IMR-90 (cell line): ENCODE measurements around the gene ST8SIA4. TPM values are rescaled to one million over a fixed set of nuclear protein-coding genes. Genes with fewer than 3 reads are reported as not detected.

Experiments used
- ATAC-seq: fragments of 200-7000 bp; cut with Tn5 transposase; 2 replicates; pipeline ENCODE4 v1.9.1; 2020; ENCODE audit warnings: low read depth, mild to moderate bottlenecking, moderate library complexity
- BruUV-seq: library from RNA; stranded (reverse); fragments of 400-500 nt; replicated peaks from 2 replicates; lab custom pipeline; 2021; lab: Mats Ljungman, UMichigan
- CTCF ChIA-PET: fragments of 300-600 bp; formaldehyde crosslinking; extraction: SDS; loops from one replicate; lab custom pipeline; 2021; ENCODE audit warnings: antibody characterized with exemption; lab: Yijun Ruan, JAX
- POLR2A ChIA-PET: fragments of 300-600 bp; sonication (Branson Sonifier 250); formaldehyde crosslinking; loops from one replicate; lab custom pipeline; 2022; ENCODE audit warnings: antibody characterized with exemption; ENCODE audit not compliant: unreplicated experiment; lab: Charles Lee
- DNase-seq: peaks from one replicate; pipeline ENCODE4 v3.0.0; 2013
- H2AFZ ChIP-seq: replicated peaks from 2 replicates; pipeline ENCODE3; 2013; ENCODE audit warnings: low read length, mild to moderate bottlenecking; ENCODE audit not compliant: poor library complexity
- H2AK5ac ChIP-seq: 2 replicates; pipeline ENCODE4 v1.6.1; 2013; ENCODE audit warnings: low read depth, low read length, inconsistent platforms
- H2AK9ac ChIP-seq: replicated peaks from 2 replicates; pipeline ENCODE3; 2013; ENCODE audit warnings: mild to moderate bottlenecking, low read depth, low read length, moderate library complexity; ENCODE audit not compliant: poor library complexity
- H2BK120ac ChIP-seq: 2 replicates; pipeline ENCODE4 v1.6.1; 2013; ENCODE audit warnings: low read depth, low read length, inconsistent platforms
- H2BK15ac ChIP-seq: 3 replicates; pipeline ENCODE4 v1.6.1; 2013; ENCODE audit warnings: low read depth, low read length, inconsistent platforms
- H2BK20ac ChIP-seq: 2 replicates; pipeline ENCODE4 v1.6.1; 2013; ENCODE audit warnings: low read depth, mild to moderate bottlenecking, inconsistent platforms, low read length, moderate library complexity
- H2BK5ac ChIP-seq: 2 replicates; pipeline ENCODE4 v1.6.1; 2013; ENCODE audit warnings: mild to moderate bottlenecking, low read depth, low read length, inconsistent platforms; ENCODE audit not compliant: poor library complexity, severe bottlenecking
- H3K14ac ChIP-seq: replicated peaks from 2 replicates; pipeline ENCODE4 v1.6.1; 2013; ENCODE audit warnings: low read depth, low read length, inconsistent platforms
- H3K18ac ChIP-seq: 2 replicates; pipeline ENCODE4 v1.6.1; 2013; ENCODE audit warnings: low read depth, low read length, control low read depth
- H3K23ac ChIP-seq: 2 replicates; pipeline ENCODE4 v1.6.1; 2013; ENCODE audit warnings: low read depth, low read length, inconsistent platforms
- H3K27ac ChIP-seq: 2 replicates; pipeline ENCODE4 v1.5.1; 2013; ENCODE audit warnings: mild to moderate bottlenecking, control low read depth, low read length; ENCODE audit not compliant: insufficient read depth
- H3K27me3 ChIP-seq: 2 replicates; pipeline ENCODE4 v1.6.1; 2013; ENCODE audit warnings: low read length; ENCODE audit not compliant: control insufficient read depth, insufficient read depth
- H3K36me3 ChIP-seq: 2 replicates; pipeline ENCODE4 v1.6.1; 2013; ENCODE audit warnings: low read length, mixed read lengths; ENCODE audit not compliant: control insufficient read depth, insufficient read depth
- H3K4ac ChIP-seq: 2 replicates; pipeline ENCODE4 v1.6.1; 2013; ENCODE audit warnings: low read depth, low read length, inconsistent platforms
- H3K4me1 ChIP-seq: 2 replicates; pipeline ENCODE4 v1.6.1; 2013; ENCODE audit warnings: low read length, mixed read lengths; ENCODE audit not compliant: control insufficient read depth, insufficient read depth
- H3K4me2 ChIP-seq: 2 replicates; pipeline ENCODE4 v1.6.1; 2013; ENCODE audit warnings: low read depth, mild to moderate bottlenecking, control low read depth, low read length, moderate library complexity
- H3K4me3 ChIP-seq: 2 replicates; pipeline ENCODE4 v1.5.1; 2013; ENCODE audit warnings: low read depth, mild to moderate bottlenecking, control low read depth, low read length, moderate library complexity; ENCODE audit not compliant: insufficient read depth
- H3K56ac ChIP-seq: 2 replicates; pipeline ENCODE4 v1.6.1; 2013; ENCODE audit warnings: low read length, inconsistent platforms; ENCODE audit not compliant: insufficient read depth; ENCODE audit errors: extremely low read depth
- H3K79me1 ChIP-seq, 2 experiments: 2 replicates each; pipeline ENCODE4 v1.6.1; 2013; ENCODE audit warnings: low read length in 2 of 2, inconsistent platforms in 1 of 2, low read depth in 1 of 2
- H3K9ac ChIP-seq: 2 replicates; pipeline ENCODE4 v1.6.1; 2013; ENCODE audit warnings: low read depth, low read length, control low read depth
- H3K9me1 ChIP-seq: 2 replicates; pipeline ENCODE4 v1.6.1; 2013; ENCODE audit warnings: low read length, inconsistent platforms; ENCODE audit not compliant: insufficient read depth
- H3K9me3 ChIP-seq: 2 replicates; pipeline ENCODE4 v1.6.1; 2013; ENCODE audit warnings: low read length; ENCODE audit not compliant: control insufficient read depth, insufficient read depth
- H4K20me1 ChIP-seq: 2 replicates; pipeline ENCODE4 v1.6.1; 2013; ENCODE audit warnings: low read length, inconsistent platforms; ENCODE audit not compliant: insufficient read depth
- H4K5ac ChIP-seq: 2 replicates; pipeline ENCODE4 v1.6.1; 2013; ENCODE audit warnings: mild to moderate bottlenecking, low read depth, low read length, control low read depth
- H4K8ac ChIP-seq, 2 experiments: 2 replicates each; pipeline ENCODE4 v1.6.1; 2013; ENCODE audit warnings: low read depth in 2 of 2, low read length in 2 of 2, control low read depth in 1 of 2, inconsistent platforms in 1 of 2
- H4K91ac ChIP-seq: 2 replicates; pipeline ENCODE4 v1.6.1; 2013; ENCODE audit warnings: low read depth, low read length, inconsistent platforms; ENCODE audit not compliant: insufficient read depth
- BHLHE40 ChIP-seq: fragments of 150-350 bp; IDR thresholded peaks from 2 replicates; pipeline ENCODE4 v1.6.1; 2016; ENCODE audit warnings: mild to moderate bottlenecking, low read depth, low read length
- CHD1 ChIP-seq: IDR thresholded peaks from 2 replicates; pipeline ENCODE4 v1.6.1; 2012; ENCODE audit warnings: low read depth, low read length, improper control_type of control experiment
- POLR2A ChIP-seq: IDR thresholded peaks from 2 replicates; pipeline ENCODE4 v1.6.1; 2012; ENCODE audit warnings: mild to moderate bottlenecking, low read depth, low read length
- USF2 ChIP-seq: fragments of 150-350 bp; IDR thresholded peaks from 2 replicates; pipeline ENCODE4 v1.6.1; 2017; ENCODE audit warnings: mild to moderate bottlenecking, antibody characterized with exemption, low read length, low read depth
- WGBS, 2 experiments: methylation state at CpG; one replicate each; pipeline versions ENCODE4 v1.1.5 to v1.1.7; 2013; ENCODE audit warnings: missing lambda C conversion rate in 2 of 2; ENCODE audit not compliant: insufficient read length in 1 of 2; ENCODE audit errors: extremely low coverage in 2 of 2; 5-methylcytosine and 5-hydroxymethylcytosine counted together
- dilution Hi-C: fragments of 300-500 bp; cut with HindIII; formaldehyde crosslinking; loops from one replicate; pipeline ENCODE4 v1.14.3; 2018; ENCODE audit warnings: low sequenced_read_pairs; ENCODE audit not compliant: unreplicated experiment
- in situ Hi-C: fragments of 300-500 bp; cut with MboI; formaldehyde crosslinking; loops from 3 replicates; pipeline ENCODE4 v1.14.3; 2019; ENCODE audit warnings: low sequenced_read_pairs, inconsistent platforms, mixed read lengths
- intact Hi-C: fragments of 100-400 bp; cut with micrococcal nuclease; formaldehyde crosslinking; loops from 2 replicates; pipeline ENCODE4 v1.10.0; 2022
- polyA plus RNA-seq, 3 experiments: library from polyadenylated mRNA; depleted of rRNA; stranded (reverse); fragments of >200 nt; gene quantifications; 2 replicates each; pipeline ENCODE4 v1.2.3, GENCODE V29; 2012; ENCODE audit warnings: low replicate concordance in 1 of 3
- total RNA-seq: library from RNA; depleted of rRNA; stranded (reverse); fragments of >200 nt; gene quantifications from 2 replicates; pipeline ENCODE4 v1.2.3, GENCODE V29; 2012

ST8SIA4 gene
- total and polyA plus RNA-seq, 2 of the 4 experiments (the other 2 are of a cell fraction): 0.02 to 0.18 TPM

- Histone ChIP-seq H3K79me1 (no peaks in the 10 kb centered on the region), H3K14ac (no peak overlapping the region), H3K56ac (no peak overlapping the region), H3K9me3 (no peaks in the 10 kb centered on the region), H2AK9ac (no peak overlapping the region), H3K27me3 (no peaks in the 10 kb centered on the region), H4K8ac (no peak overlapping the region), H2BK20ac (no peak overlapping the region), H3K23ac (no peak overlapping the region), H2AK5ac (no peak overlapping the region), H4K20me1 (no peaks in the 10 kb centered on the region), H3K9me1 (no peaks in the 10 kb centered on the region), H3K9ac (no peak overlapping the region), H2BK15ac (no peak overlapping the region), H2AFZ (no peak overlapping the region), H3K4me3 (no peak overlapping the region), H3K4me2 (no peak overlapping the region), H2BK120ac (no peak overlapping the region), H3K27ac (no peak overlapping the region), H3K4ac (no peak overlapping the region), H3K18ac (no peak overlapping the region), H2BK5ac (no peak overlapping the region), H4K91ac (no peak overlapping the region), H3K4me1 (no peaks in the 10 kb centered on the region), H3K36me3 (no peaks in the 10 kb centered on the region), H4K5ac (no peak overlapping the region)
- CTCF ChIA-PET: no interaction called here
- no TSS peak for BruUV-seq
- POLR2A ChIA-PET: no interaction called here
- intact Hi-C loops (no loop called here), in situ Hi-C loops (no loop called here), dilution Hi-C loops (no loop called here)
- TF ChIP-seq CHD1 (no peak), USF2 (no peak), BHLHE40 (no peak), POLR2A (no peak)
- no CpG with 5 or more reads among the region's 5 CpGs for WGBS, 2 experiments
- no peak for ATAC-seq
- no peak for DNase-seq
These were observed 102.5 kb downstream of the ST8SIA4 start for GRCh38 chr5:100800562-100800961.
